ENCODE data around the gene SNRK. TPM values are rescaled to one million over a fixed set of nuclear protein-coding genes. Genes with fewer than 3 reads are reported as not detected.
A peak's percentile ranks its signal among the peaks of the same experiment; 100 is the strongest.

Gene SNRK
- total RNA-seq, 1 experiment from 2014 or later, result 14.4 TPM

- intact Hi-C loops (cut with micrococcal nuclease; ENCODE audit: unreplicated experiment), result no loop called here
- no TSS peak for BruUV-seq (replicated peaks)
Measured at GRCh38 chr3:43259626-43260025, 26.7 kb upstream of the SNRK start.

GRCh38 chr3:43260412-43260811 lies 25.9 kb upstream of the SNRK start:
- H3K27me3 ChIP-seq (ENCODE audit: insufficient read depth, low read depth), result no peaks in the 10 kb centered on the region
- no TSS peak for BruUV-seq (replicated peaks)
- no peak overlapping the region for H3K4me2 ChIP-seq
- no peaks in the 10 kb centered on the region for H3K36me3 ChIP-seq (ENCODE audit: low read depth)
- DNase-seq, result no peak
- TF ChIP-seq CTCF (conservative IDR thresholded peaks at IDR 0.05) (no peak), EZH2 (IDR thresholded peaks at IDR 0.05; ENCODE audit: low read depth) (no peak)
- no peak overlapping the region for H3K4me3 ChIP-seq
- H3K9me2 ChIP-seq (ENCODE audit: insufficient read depth), result no peaks in the 10 kb centered on the region
- no peaks in the 10 kb centered on the region for H3K4me1 ChIP-seq (replicated peaks; ENCODE audit: insufficient read depth)
- CTCF ChIA-PET, result no interaction called here
- H2AFZ ChIP-seq, result no peak overlapping the region
- H3K9me3 ChIP-seq (ENCODE audit: insufficient read depth, low read depth), result no peaks in the 10 kb centered on the region
- no peaks in the 10 kb centered on the region for H3F3A ChIP-seq (ENCODE audit: insufficient read depth, low read depth)
- no peaks in the 10 kb centered on the region for H4K20me1 ChIP-seq (ENCODE audit: insufficient read depth)
- H3K79me2 ChIP-seq (ENCODE audit: low read depth), result no peaks in the 10 kb centered on the region
- POLR2A ChIA-PET (ENCODE audit: unreplicated experiment), result no interaction called here
- intact Hi-C loops (cut with micrococcal nuclease; ENCODE audit: unreplicated experiment), result no loop called here
- no peak overlapping the region for H3K27ac ChIP-seq

More at GRCh38 chr3:43259626-43260025, 26.7 kb upstream of the SNRK start:
- no peak overlapping the region for H2AFZ ChIP-seq
- H3K4me1 ChIP-seq (replicated peaks; ENCODE audit: insufficient read depth), result no peaks in the 10 kb centered on the region
- H3K9me3 ChIP-seq (ENCODE audit: insufficient read depth, low read depth), result no peaks in the 10 kb centered on the region
- TF ChIP-seq EZH2 (IDR thresholded peaks at IDR 0.05; ENCODE audit: low read depth), result no peak
- TF ChIP-seq CTCF (conservative IDR thresholded peaks at IDR 0.05), result no peak
- no peaks in the 10 kb centered on the region for H3K9me2 ChIP-seq (ENCODE audit: insufficient read depth)
- DNase-seq, result peak; percentile 4 to 37
- H4K20me1 ChIP-seq (ENCODE audit: insufficient read depth), result no peaks in the 10 kb centered on the region
- CTCF ChIA-PET, result no interaction called here
- POLR2A ChIA-PET (ENCODE audit: unreplicated experiment), result no interaction called here
- no peaks in the 10 kb centered on the region for H3K27me3 ChIP-seq (ENCODE audit: insufficient read depth, low read depth)
- no peaks in the 10 kb centered on the region for H3F3A ChIP-seq (ENCODE audit: insufficient read depth, low read depth)
- no peak overlapping the region for H3K27ac ChIP-seq
- H3K4me3 ChIP-seq, result no peak overlapping the region
- H3K79me2 ChIP-seq (ENCODE audit: low read depth), result no peaks in the 10 kb centered on the region
- no peak overlapping the region for H3K4me2 ChIP-seq
- H3K36me3 ChIP-seq (ENCODE audit: low read depth), result no peaks in the 10 kb centered on the region

GRCh38 chr3:43262194-43262593 lies 24.1 kb upstream of the SNRK start:
- Histone ChIP-seq H2AFZ (no peak overlapping the region), H4K20me1 (ENCODE audit: insufficient read depth) (no peaks in the 10 kb centered on the region), H3F3A (ENCODE audit: insufficient read depth, low read depth) (no peaks in the 10 kb centered on the region), H3K4me2 (no peak overlapping the region), H3K9me2 (ENCODE audit: insufficient read depth) (no peaks in the 10 kb centered on the region), H3K27ac (no peak overlapping the region), H3K27me3 (ENCODE audit: insufficient read depth, low read depth) (no peaks in the 10 kb centered on the region), H3K4me1 (replicated peaks; ENCODE audit: insufficient read depth) (no peaks in the 10 kb centered on the region), H3K79me2 (ENCODE audit: low read depth) (no peaks in the 10 kb centered on the region), H3K4me3 (no peak overlapping the region), H3K9me3 (ENCODE audit: insufficient read depth, low read depth) (no peaks in the 10 kb centered on the region), H3K36me3 (ENCODE audit: low read depth) (no peaks in the 10 kb centered on the region)
- CTCF ChIA-PET, result no interaction called here
- no peak for TF ChIP-seq CTCF (conservative IDR thresholded peaks at IDR 0.05)
- no peak for TF ChIP-seq EZH2 (IDR thresholded peaks at IDR 0.05; ENCODE audit: low read depth)
- no peak for DNase-seq
- no TSS peak for BruUV-seq (replicated peaks)
- POLR2A ChIA-PET (ENCODE audit: unreplicated experiment), result no interaction called here
- intact Hi-C loops (cut with micrococcal nuclease; ENCODE audit: unreplicated experiment), result no loop called here
